GM12878 (cell line): ENCODE measurements around the gene DCAF4.

Experiments used
- HCFC1 ChIP-seq: fragments of 150-350 bp; IDR thresholded peaks from 2 replicates; pipeline ENCODE4 v1.6.1; 2014; ENCODE audit warnings: low read length
- SP1 ChIP-seq: IDR thresholded peaks from one replicate; pipeline ENCODE4 v1.6.1; 2011; ENCODE audit warnings: low read depth, low read length

DNA sequence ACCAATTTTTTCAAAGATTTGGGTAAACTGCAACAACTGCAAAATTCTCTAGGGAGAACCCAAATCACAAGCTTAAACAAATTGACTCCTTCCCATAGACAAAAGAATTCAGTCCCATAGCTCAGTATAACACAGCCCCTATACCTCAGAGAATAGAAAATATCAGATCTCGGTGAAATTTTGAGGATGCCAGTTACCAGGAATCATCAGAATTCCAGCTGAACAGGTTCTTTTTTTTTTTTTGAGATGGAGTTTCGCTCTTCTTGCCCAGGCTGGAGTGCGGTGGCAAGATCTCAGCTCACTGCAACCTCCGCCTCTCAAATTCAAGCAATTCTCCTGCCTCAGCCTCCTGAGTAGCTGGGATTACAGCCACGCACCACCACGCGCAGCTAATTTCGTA is 63.9 kb downstream of the DCAF4 start:
- TF ChIP-seq SP1: no peak
- no peak for TF ChIP-seq HCFC1
